HG03442 (cell line): ENCODE results near the gene DARS1.

Experiments
- ATAC-seq: cut with Tn5 transposase; IDR thresholded peaks from one replicate; pipeline ENCODE4 v1.9.1; 2021; ENCODE audit warnings: mild to moderate bottlenecking, moderate library complexity; ENCODE audit not compliant: unreplicated experiment

The DARS1 gene

DNA sequence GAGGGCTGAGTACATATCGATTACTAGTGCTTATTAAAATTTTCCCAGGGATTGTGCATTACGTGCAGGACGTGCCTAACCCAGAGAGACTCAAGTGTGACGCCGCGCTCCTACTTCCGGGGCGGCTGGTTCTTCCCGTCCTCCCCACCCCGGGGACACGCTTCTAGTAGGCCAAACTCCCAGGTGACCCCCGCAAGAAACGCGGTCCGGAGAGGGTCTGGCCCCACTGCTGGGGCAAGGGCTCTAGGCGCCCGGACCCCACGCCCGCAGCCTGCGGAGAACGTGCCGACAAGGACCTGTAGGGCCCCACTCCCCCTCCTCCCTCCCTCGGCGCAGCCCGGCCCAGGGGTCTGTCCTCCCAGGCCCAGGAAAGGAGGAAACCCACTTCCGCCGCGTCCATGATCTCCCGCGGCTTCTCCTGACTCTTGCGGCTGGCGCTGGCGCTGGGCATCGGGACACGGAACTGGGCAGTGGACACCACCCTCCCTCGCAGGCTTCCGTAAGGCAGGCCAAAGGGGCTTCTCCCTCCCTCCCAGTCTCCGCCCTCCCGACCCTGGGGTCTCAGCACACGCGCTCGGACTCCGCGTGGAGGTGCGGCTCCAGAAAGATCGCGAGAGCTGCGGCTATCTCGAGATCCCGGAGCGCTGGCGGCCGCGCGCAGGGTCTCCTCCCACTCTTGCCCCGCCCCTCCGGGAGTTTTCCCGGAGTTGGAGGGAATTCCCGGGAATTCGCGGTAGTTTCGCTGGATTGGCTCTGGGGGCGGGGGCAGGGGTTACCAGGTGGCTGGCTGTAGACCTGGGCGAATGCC lies at the start of gene DARS1:
Gene DARS1 (minus strand): TSS at position 609 of the 808 bp plus-strand sequence. CDS start 158 bp downstream, at position 451.
- peak; percentile 77 for ATAC-seq

DNA sequence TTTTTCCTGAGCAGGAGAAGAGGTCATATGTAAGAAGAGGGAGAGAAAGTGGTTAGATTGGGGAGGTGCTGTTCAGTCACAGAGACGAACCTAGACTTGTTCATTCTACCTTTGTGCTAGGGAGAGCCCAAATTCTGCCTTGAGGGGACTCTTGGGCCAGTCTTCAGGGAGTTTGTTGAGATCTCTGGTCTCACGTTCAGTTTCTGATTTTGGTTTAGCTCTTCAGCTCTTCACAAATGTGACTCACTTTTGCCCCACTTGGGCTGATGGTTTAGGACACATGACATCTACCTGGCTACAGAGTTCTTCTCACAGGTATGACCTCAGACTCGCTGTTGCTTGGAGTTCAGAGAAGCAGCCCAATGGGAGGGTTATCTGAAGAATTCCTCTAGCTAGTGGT lies 49.2 kb upstream of the DARS1 start:
- ATAC-seq, result no peak

DNA sequence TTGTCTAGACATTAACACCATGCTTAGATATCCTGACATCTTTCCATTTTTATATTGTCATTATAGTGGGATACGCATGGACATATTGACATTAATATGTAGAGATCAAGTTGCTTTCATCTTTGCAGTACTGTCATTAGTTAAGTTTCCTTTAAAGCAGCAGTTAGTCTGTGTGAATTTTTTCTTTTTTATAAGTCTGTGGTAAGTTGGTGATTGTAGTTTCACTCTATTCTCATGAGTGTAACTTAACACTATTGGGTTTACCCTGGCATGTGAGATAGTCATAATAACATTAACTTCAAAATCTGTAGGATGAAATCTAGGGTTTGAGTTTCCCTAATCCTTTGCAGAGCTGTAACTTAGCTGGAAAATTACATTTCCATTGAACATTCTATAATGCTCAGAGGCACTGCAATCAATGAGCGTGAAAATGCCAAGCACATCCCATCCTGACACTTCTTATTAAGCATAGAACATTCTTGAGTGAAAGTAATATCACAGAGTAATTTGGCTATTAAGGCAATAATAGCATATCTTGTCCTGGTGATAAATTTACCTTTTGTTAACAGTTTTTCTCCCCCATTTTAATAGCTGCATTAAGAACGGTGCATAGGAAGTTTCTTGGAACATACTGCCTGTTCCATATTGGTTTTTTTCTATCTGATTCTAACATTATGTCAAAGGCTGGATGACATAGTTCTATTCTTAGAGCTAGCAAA lies 47.5 kb upstream of the DARS1 start:
- ATAC-seq, result no peak

DNA sequence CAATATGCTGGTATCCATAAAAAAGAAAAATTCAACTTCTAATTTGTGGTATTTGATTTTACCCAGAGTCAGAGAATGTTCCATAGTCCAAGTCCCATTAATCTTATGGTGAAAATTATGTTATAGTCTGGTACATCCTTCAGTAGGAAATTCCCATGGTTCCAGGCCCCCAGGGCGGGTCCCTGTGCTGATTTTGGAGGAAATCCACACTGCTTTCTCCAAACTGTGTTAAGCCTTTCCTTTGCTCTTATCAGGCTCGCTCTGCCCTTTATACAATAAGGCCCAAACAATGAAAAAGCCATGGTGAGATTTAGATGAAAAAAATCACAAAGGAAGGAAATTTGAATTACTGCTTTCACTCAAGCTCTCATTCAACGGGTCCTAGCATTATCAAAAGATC lies 46.8 kb upstream of the DARS1 start:
- no peak for ATAC-seq

GRCh38 chr2:136031711-136032110 lies 46.3 kb upstream of the DARS1 start:
- no peak for ATAC-seq

GRCh38 chr2:136030406-136030805 lies 45.0 kb upstream of the DARS1 start:
- ATAC-seq, result no peak

DNA sequence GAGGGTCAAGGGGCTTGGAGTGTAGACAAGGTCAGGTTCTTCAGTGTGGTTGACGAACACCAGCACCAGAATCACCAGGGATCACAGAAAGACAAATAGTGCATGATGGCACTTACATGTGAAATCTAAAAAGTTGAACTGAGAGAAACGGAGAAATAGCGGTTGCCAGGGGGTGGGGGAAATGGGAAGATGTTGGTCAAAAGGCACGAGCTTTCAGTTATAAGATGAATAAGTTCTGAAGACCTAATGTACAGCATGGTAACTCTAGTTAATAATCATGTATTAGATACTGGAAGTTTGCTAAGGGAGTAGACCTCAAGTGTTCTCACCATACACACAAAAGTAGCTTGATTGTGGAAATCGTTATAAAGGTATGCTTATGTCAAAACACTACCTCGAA lies 43.7 kb upstream of the DARS1 start:
- ATAC-seq, result peak; percentile 75

- no peak for ATAC-seq
Measured at GRCh38 chr2:136028001-136028400, 42.6 kb upstream of the DARS1 start.

DNA sequence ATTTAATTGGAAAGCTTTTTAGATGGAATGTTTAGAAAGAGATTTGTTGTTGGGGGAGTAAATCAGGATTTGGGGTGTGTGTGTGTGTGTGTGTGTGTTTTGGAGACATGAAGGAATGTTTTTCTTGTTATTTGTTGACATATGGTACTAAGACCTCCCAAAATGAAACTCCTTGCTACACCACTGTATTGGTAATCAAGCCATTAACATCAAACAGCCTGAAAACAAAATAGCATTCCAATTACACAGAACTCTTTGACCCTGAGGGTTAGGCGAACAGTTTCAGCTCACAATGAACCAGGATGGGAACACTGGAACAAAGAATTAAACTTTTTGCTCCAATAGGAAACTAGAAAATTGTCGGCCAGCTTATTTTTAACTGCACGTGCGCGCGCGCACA lies 41.7 kb upstream of the DARS1 start:
- no peak for ATAC-seq

GRCh38 chr2:136025057-136025973 lies 39.9 kb upstream of the DARS1 start:
- ATAC-seq, result no peak

GRCh38 chr2:136024616-136025015 lies 39.2 kb upstream of the DARS1 start:
- ATAC-seq, result no peak

DNA sequence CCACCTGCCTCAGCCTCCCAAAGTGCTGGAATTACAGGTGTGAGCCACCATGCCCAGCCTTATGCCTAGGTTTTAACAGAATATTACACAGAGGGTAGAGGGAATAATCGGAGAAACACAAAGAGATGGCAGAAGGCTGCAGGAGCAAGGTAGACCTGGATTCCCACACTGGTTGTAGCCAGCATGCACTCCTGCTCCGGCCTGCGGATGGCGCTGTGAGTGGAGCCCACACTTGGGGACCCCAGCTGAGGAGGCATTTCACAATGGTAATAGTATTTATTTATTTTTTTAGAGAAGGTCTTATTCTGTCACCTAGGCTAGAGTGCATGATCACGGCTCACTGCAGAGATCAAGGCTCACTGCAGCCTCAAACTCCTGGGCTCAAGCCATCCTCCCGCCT lies 38.8 kb upstream of the DARS1 start:
- ATAC-seq, result no peak

DNA sequence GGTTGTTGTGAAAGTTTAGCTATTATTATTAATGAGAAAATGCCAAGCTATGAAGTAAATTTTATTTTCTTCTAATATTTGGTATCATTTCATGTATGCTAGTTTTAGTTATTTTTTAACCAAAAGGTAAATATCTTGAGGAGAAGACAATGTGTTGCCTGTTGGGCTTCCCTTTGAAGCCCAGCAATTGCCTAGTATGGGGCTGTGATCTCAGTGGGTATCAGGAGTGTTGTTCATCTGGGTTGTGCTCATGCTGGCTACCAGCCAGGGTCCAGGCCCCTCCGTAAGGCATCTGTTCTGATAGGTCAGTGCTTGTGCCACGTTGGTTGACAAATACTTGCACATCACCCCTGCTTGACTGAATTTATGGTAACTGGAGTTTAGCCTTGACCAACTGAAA lies 38.0 kb upstream of the DARS1 start:
- no peak for ATAC-seq

DNA sequence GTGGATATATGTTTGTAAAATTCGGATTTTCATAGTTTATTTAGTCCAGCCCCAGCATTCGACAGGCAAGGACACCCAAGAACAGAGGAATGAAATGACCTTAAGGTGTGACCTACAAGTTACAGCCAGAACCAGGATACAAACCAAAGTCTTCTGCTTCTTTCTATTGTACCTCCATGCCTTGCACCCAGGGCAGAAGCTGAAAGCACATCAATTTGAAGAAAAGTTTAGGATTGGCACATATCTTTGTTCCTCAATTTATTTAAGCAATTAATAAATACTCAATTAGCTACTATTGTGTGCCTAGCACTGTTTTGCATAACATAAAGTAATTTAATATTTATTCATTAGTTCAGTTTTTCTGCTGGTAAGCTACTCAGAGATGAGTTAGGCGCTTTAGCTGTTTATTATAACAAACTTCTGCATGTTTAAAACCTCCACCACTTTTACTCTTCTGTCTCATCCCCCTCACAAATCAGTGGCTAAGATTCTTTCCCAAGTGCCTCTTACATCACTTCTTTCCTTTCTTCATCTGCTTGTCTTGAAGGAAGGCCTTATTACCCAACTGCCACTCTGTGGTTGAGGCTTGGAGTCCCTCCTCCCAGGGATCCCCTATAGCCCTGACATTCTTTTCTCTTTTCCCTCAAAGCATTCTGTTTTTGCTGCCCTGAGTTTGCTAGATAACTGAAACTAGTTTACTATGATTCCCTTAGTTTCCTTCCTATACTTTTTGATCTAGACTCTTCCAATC lies 37.1 kb upstream of the DARS1 start:
- ATAC-seq, result no peak

- no peak for ATAC-seq
Measured at GRCh38 chr2:136021976-136022375, 36.5 kb upstream of the DARS1 start.

- no peak for ATAC-seq
Measured at GRCh38 chr2:136021406-136021805, 36.0 kb upstream of the DARS1 start.

DNA sequence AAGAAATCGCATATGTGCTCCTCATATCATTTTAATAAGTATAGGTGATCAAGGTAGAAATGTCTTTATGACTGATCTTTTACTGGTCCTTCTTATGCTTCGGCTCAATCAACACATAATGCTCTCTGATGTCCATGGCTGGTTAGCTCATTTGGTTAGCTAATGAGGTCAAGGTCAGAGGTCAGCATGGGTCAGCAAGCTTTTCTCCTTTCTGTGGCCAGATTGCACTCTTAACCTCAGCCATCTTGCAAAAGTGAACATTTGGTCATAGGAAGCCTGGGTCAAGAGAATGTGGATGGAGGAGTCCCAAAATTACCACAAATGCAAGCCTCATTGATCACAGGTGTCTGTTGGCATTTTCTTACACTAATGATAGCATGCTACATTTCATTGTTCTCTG lies 35.4 kb upstream of the DARS1 start:
- ATAC-seq, result no peak

DNA sequence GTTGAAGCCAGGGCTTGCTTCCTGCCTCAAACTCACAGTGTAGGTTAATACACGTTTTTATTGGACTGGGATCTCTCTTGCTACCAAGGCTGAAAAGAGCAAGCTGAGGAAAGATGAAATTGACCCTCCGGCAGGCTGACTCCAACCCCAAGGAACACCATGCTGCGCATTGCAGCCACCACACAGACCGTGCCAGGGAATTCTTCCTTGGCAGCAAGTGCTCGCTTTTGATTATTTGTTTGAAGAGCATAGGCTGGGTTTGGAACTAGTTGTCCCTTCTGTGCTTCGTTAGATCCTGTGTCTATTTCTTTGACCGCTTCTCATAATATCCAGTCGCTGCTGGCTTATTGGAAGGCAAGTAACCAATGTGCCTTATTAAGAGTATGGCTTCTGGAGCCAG lies 34.4 kb upstream of the DARS1 start:
- ATAC-seq, result no peak

DNA sequence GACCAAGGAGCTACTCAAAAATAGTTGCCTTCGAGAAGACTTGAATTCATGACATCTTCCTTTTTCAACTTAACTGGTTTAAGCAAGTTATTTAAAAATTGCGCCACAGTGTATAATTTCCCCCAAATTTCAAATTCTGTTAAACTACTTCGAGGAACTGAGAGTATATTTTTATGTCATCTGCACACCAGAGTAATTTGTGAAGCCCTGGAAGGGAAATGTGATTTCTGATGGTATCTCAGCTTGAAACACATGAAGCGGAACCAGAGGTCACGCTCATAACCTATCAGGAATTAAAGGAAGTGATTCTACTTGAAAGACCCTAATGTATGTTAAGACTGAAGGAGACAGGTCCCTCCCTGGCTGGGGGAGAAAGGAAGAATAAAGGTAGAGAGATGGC lies 33.9 kb upstream of the DARS1 start:
- peak; percentile 72 for ATAC-seq

- no peak for ATAC-seq
Measured at GRCh38 chr2:136017786-136018185, 32.4 kb upstream of the DARS1 start.

- no peak for ATAC-seq
Measured at GRCh38 chr2:136016836-136017235, 31.4 kb upstream of the DARS1 start.
